GM18520 (cell line): ENCODE measurements around the gene SYNE2.
"Not testable (repeated sequence)": the region's sequence is repeated elsewhere in the genome, so short reads cannot be mapped to it uniquely, and the experiment has no call there.

Source experiments
- ATAC-seq: cut with Tn5 transposase; IDR thresholded peaks from one replicate; pipeline ENCODE4 v1.9.1; 2021; ENCODE audit not compliant: unreplicated experiment

The SYNE2 gene

DNA sequence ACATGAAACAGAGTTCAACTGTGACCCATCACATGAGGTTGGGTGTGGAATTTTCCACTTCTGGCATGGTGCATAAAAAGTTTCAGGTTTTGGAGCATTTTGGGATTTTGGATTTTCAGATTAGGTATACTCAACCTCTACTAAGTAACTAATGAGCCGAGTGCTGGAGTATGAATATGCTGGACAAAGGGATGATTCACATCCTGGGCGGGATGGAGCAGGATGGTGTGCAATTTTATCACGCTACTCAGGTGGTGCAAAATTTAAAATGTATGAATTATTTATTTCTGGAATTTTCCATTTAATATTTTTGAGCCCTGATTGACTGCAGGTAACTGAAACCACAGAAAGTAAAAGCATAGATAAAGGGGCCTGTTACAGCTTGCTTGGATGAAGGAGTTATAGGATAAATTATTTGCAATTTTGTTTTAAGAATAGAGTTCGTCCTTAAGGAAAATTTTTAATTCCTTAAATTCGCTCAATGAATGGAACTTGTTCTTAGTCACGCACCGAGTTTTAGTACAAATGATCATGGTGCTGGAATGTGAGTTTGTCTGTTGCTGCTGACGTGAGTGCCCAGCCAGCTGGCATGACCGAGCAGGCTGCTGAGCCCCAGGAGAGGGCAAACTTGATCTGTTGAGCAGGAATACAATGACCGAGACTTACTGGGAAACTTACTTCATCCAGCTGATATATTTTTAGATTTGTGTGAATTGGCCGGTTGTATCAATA, 265.0 kb downstream of the SYNE2 start:
- no peak for ATAC-seq

- ATAC-seq: not testable (repeated sequence)
These were observed 265.6 kb downstream of the SYNE2 start for GRCh38 chr14:64118403-64118742.

DNA sequence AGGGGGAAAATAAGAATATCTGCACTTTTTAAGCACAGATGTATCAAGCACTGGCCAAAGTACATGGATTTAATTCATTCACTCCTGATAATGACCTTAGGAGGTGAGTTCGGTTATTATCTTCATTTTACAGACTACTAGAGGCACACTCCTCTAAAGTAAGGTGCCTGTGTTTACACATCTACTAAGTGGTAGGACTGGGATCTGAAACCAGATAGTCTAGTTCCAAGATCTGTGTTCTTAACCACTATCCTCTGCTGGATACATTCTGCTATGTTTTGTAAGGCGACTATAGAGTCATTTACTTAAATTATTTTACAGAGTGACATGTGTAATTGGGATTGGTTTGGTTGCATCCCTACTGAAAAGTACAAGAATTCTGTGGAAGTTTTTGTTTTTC, 266.1 kb downstream of the SYNE2 start:
- no peak for ATAC-seq

- ATAC-seq: no peak
These were observed 266.7 kb downstream of the SYNE2 start for GRCh38 chr14:64119500-64119899.

- ATAC-seq: no peak
These were observed 267.2 kb downstream of the SYNE2 start for GRCh38 chr14:64119980-64120379.

DNA sequence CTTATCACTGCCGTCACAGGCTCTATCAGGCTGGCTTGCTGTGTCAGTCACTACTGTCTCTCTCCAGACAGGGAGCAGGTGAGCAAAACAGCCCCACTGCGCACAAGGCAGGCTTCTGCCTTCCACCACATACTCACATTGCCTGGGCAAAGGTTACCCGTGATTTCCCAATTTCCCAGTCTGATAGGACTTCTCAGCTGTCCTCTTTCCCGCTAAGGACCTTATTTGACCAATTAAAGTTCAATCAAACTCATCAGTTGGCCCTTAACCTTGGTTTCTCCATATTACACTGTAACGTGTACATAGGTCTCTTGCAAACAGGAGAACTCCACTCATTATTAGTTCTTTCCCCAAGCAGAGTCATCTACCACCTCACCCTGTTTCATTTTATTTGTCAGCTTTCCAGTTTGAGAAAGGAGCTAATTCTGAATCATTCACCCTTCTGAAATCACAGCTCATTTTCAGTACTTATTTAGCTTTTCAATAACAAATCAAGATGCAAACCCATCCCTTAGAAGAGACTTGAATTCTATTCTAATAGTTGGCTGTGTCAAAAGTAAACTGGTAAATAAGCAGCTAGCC, 270.5 kb downstream of the SYNE2 start:
- no peak for ATAC-seq

- no peak for ATAC-seq
These were observed 272.5 kb downstream of the SYNE2 start for GRCh38 chr14:64125270-64125669.

- ATAC-seq: no peak
These were observed 273.7 kb downstream of the SYNE2 start for GRCh38 chr14:64126548-64126947.

- ATAC-seq: no peak
These were observed 285.0 kb downstream of the SYNE2 start for GRCh38 chr14:64137657-64138290.

DNA sequence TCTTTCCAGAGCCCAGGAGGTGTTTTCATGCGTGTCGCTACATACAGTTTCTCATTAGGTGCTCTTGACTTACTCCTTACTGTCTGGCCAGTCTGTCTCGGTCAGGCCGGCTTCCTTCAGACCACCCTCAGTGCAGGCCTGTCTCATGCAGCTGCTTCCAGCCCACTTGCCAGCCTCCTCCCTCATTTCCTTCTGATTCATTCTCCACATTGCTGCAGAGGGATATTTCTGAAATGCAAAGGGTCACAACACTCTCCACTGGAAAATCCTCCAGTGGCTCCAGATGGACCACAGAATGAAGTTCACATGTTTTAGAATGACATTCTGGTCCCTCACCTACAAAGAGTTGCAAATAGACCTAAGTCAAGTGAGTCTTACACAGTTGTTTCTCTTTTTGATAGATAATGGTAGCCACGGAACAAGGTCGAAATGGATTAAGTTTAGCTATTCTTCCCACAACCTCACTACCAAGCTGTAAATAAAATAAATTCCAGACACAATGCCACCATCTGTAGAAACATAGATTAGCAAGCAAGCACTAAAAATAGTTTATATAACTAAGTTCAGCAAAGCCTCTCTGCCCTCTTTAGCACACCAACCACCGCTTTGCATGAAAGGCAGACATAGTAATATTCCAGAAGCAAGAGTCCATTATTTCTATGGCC, 294.5 kb downstream of the SYNE2 start:
- no peak for ATAC-seq

- no peak for ATAC-seq
These were observed 297.1 kb downstream of the SYNE2 start for GRCh38 chr14:64149921-64150320.

- ATAC-seq: no peak
These were observed 305.8 kb downstream of the SYNE2 start for GRCh38 chr14:64158608-64159007.

DNA sequence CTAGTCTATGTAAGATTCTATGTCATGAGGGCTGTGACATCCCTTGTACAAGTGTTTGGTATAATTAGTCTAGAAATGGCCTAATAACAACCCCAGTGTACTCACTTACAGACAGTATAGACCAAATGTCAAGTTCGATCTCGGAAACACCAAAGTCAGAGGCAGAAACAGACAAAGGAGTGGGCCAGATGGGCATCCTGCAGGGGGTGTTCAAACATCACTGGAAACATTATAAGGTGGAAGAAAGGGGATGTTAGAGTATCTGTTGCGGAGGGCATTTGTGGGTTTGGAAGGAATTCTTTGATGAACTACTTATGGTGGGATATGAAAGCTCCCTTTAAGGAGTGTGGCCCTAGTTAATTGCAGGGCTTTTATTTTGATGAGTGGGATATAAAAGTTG, 306.8 kb downstream of the SYNE2 start:
- ATAC-seq: no peak

- ATAC-seq: no peak
These were observed 317.4 kb downstream of the SYNE2 start for GRCh38 chr14:64170181-64170580.

DNA sequence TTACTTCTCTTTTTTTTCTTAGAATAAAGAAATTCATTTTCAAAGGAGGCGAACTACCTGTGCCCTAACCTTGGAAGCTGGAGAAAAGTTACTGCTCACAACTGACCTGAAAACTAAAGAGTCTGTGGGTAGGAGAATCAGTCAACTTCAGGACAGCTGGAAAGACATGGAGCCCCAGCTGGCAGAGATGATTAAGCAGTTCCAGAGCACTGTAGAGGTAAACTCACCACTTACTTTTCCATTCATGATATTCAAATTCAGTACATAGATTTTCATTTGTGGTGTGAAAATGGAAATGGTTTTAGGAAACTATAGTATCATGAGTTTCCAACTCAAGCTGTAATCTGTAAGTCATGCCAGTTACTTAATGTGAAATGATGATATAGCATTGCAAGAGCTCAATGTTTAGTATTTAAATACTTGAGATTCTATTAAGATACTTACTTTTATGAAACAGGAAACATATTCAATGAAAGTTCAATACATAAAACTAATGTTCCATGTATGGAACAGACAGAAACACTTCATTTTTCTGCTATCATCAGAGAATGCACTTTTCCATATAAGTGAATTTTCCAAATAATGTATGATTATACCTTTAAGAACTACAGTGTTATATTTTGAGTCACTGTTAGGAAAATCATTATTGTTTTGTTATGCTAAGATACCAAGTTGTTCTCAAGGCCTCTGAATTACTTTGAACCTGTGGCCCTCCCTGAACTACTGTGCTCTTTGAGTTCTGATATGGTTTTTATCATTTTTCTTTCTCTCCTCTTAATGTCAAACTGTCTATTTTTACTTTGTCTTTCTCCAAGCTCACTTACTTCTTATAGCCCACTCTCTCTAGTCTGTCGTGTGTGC, 322.3 kb downstream of the SYNE2 start:
- ATAC-seq: no peak

DNA sequence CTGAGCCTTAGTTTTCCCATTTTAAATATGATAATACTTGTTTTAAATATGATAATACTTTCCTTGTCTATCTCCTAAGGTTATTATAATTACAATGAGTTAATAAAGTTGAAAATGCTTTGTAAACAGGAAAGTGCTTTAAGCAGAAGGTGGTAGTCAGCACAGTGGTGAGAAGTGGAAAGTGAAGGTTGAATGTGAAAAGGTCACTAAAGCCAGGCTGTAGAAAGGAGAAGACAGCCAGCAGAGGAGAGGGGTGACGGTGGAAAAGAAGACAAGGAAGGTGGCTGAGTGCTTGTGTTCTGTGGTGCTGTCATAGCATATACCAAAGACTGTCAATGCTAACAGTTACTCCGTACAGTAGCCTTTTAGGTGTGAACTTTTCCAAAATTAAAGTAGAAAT, 323.5 kb downstream of the SYNE2 start:
- ATAC-seq: no peak

GRCh38 chr14:64178814-64179213, 326.0 kb downstream of the SYNE2 start:
- ATAC-seq: no peak

- ATAC-seq: not testable (repeated sequence)
These were observed 330.1 kb downstream of the SYNE2 start for GRCh38 chr14:64182908-64183307.

GRCh38 chr14:64184103-64184729, 331.4 kb downstream of the SYNE2 start:
- no peak for ATAC-seq

DNA sequence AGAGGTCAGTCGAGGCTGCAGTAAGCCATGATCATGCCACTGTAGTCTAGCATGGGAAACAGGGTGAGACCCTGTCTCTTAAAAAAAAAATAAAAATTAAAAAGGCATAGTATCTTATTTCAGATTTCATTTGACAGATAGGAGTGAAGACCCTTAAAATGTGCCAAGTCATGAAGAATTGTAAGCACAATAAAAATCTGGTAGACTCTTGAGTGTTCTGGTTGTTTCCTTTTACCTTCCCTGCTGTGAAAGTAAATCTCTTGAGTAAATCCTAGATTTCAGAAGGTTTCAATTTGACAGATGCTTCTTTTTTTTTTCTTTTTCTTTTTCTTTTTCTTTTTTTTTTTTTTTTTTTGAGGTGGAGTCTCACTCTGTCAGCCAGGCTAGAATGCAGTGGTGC, 332.4 kb downstream of the SYNE2 start:
- no peak for ATAC-seq
